ENCODE results near the gene ADK. TPM values are rescaled to one million over a fixed set of nuclear protein-coding genes. Genes with fewer than 3 reads are reported as not detected.

The ADK gene
- total and polyA plus RNA-seq, 2 of the 4 experiments (the other 2 are of a cell fraction) = 30.6 to 40.9 TPM

- in situ Hi-C loops (cut with MboI; ENCODE audit: low sequenced_read_pairs) (no loop called here), dilution Hi-C loops (cut with HindIII; ENCODE audit: low sequenced_read_pairs, unreplicated experiment) (no loop called here), intact Hi-C loops (cut with micrococcal nuclease) (no loop called here)
- Histone ChIP-seq H3K79me1 (ENCODE audit: low read depth in 1 of 2, low read length in 2 of 2) (peaks cover 12 to 27% of the 10 kb centered on the region in 2 experiments; a peak in 3 of 4 replicates), H3K4ac (ENCODE audit: low read depth, low read length) (no peak overlapping the region), H3K23ac (ENCODE audit: low read depth, low read length) (no peak overlapping the region), H3K4me3 (ENCODE audit: insufficient read depth, low read depth, low read length) (no peak overlapping the region), H3K9ac (ENCODE audit: low read depth, low read length) (no peak overlapping the region), H2BK20ac (ENCODE audit: low read depth, low read length) (no peak overlapping the region), H3K4me2 (ENCODE audit: low read depth, low read length) (no peak overlapping the region), H3K4me1 (ENCODE audit: control insufficient read depth, insufficient read depth, low read length) (peaks cover 4% of the 10 kb centered on the region), H3K56ac (ENCODE audit: extremely low read depth, insufficient read depth, low read length) (no peak overlapping the region), H4K20me1 (ENCODE audit: insufficient read depth, low read length) (no peaks in the 10 kb centered on the region), H3K36me3 (ENCODE audit: control insufficient read depth, insufficient read depth, low read length) (0 out of 2 replicates have a peak, but pooled peaks cover 1% of the 10 kb centered on the region), H2BK15ac (ENCODE audit: low read depth, low read length) (no peak overlapping the region), H3K27ac (ENCODE audit: insufficient read depth, low read length) (no peak overlapping the region), H4K91ac (ENCODE audit: insufficient read depth, low read depth, low read length) (no peak overlapping the region), H3K9me3 (ENCODE audit: control insufficient read depth, insufficient read depth, low read length) (no peaks in the 10 kb centered on the region), H3K9me1 (ENCODE audit: insufficient read depth, low read length) (peaks cover 2% of the 10 kb centered on the region; the same call in 1 of the 2 replicates), H4K8ac (ENCODE audit: low read depth in 2 of 2, low read length in 2 of 2) (no peak overlapping the region), H4K5ac (ENCODE audit: low read depth, low read length) (no peak overlapping the region), H2AK5ac (ENCODE audit: low read depth, low read length) (no peak overlapping the region; the same call in 1 of the 2 replicates), H3K14ac (replicated peaks; ENCODE audit: low read depth, low read length) (no peak overlapping the region), H2AK9ac (replicated peaks; ENCODE audit: low read depth, low read length, poor library complexity) (no peak overlapping the region), H3K27me3 (ENCODE audit: control insufficient read depth, insufficient read depth, low read length) (no peaks in the 10 kb centered on the region), H2BK120ac (ENCODE audit: low read depth, low read length) (no peak overlapping the region), H2AFZ (replicated peaks; ENCODE audit: low read length, poor library complexity) (no peak overlapping the region), H3K18ac (ENCODE audit: low read depth, low read length) (no peak overlapping the region), H2BK5ac (ENCODE audit: low read depth, low read length, poor library complexity, severe bottlenecking) (no peak overlapping the region)
- TF ChIP-seq ELK1 (IDR thresholded peaks at IDR 0.05; ENCODE audit: borderline replicate concordance, low read depth, low read length) (no peak), FOS (IDR thresholded peaks at IDR 0.05; ENCODE audit: low read depth, low read length) (no peak), RFX5 (IDR thresholded peaks at IDR 0.05; ENCODE audit: low read depth, low read length) (no peak), CTCF (conservative IDR thresholded peaks at IDR 0.05; ENCODE audit: low read depth, low read length) (no peak), MAFK (IDR thresholded peaks at IDR 0.05; ENCODE audit: low read depth, low read length) (no peak), RCOR1 (IDR thresholded peaks at IDR 0.05; ENCODE audit: insufficient replicate concordance, low read length) (no peak), POLR2A (IDR thresholded peaks at IDR 0.05; ENCODE audit: low read depth, low read length) (no peak), NFE2L2 (IDR thresholded peaks at IDR 0.05; ENCODE audit: low read depth, low read length) (no peak), SMC3 (IDR thresholded peaks at IDR 0.05; ENCODE audit: low read depth, low read length) (no peak), MXI1 (IDR thresholded peaks at IDR 0.05; ENCODE audit: borderline replicate concordance, low read depth, low read length) (no peak), USF2 (IDR thresholded peaks at IDR 0.05; ENCODE audit: low read depth, low read length) (no peak), MAZ (IDR thresholded peaks at IDR 0.05; ENCODE audit: borderline replicate concordance, low read depth, low read length) (no peak), CHD1 (IDR thresholded peaks at IDR 0.05; ENCODE audit: low read depth, low read length) (no peak), RAD21 (IDR thresholded peaks at IDR 0.05; ENCODE audit: low read length) (no peak), CEBPB (IDR thresholded peaks at IDR 0.05; ENCODE audit: low read depth, low read length) (no peak), BHLHE40 (IDR thresholded peaks at IDR 0.05; ENCODE audit: low read depth, low read length) (no peak)
- no CpG with 5 or more reads among the region's 2 CpGs for WGBS, 2 experiments (ENCODE audit: extremely low coverage in 2 of 2, insufficient read length in 1 of 2)
- no TSS peak for BruUV-seq (replicated peaks)
- ChIA-PET POLR2A (ENCODE audit: unreplicated experiment) (no interaction called here), CTCF (interaction anchor here (0.5 kb wide), 1 partner anchor 367 kb away, joined by 3 read pairs; no protein-coding TSS in a partner anchor)
- ATAC-seq (ENCODE audit: low read depth) = no peak
- DNase-seq = no peak
Measured at GRCh38 chr10:74297389-74298080, 146.5 kb downstream of the ADK start.

Measured in IMR-90 (cell line).